NCI-H82 (cell line): ENCODE measurements around the gene GADD45B.
"Not testable (repeated sequence)": the region's sequence is repeated elsewhere in the genome, so short reads cannot be mapped to it uniquely, and the experiment has no call there.

Experiments used
- DNase-seq: peaks from one replicate; lab custom pipeline; 2025; lab: John Stamatoyannopoulos, UW

The GADD45B gene

DNA sequence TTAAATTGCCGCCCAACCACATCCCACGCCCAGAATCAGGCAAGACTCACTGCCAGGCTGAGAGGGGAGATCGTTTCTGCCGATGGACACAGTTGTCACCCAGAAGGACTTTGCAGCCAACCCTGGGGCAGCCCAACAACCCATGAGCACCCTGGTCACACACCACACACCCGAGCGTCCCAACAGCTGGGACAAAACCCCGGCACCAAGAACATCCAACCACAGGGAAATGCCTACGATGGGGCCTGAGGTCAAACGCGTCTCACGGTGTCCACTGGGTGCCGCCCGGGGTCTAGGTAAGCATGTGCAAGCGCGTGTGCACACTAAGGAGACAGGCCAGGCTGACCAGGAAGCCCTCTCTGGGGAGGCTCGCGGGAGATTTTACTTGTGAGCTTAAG, 32.1 kb upstream of the GADD45B start:
- no peak for DNase-seq

DNA sequence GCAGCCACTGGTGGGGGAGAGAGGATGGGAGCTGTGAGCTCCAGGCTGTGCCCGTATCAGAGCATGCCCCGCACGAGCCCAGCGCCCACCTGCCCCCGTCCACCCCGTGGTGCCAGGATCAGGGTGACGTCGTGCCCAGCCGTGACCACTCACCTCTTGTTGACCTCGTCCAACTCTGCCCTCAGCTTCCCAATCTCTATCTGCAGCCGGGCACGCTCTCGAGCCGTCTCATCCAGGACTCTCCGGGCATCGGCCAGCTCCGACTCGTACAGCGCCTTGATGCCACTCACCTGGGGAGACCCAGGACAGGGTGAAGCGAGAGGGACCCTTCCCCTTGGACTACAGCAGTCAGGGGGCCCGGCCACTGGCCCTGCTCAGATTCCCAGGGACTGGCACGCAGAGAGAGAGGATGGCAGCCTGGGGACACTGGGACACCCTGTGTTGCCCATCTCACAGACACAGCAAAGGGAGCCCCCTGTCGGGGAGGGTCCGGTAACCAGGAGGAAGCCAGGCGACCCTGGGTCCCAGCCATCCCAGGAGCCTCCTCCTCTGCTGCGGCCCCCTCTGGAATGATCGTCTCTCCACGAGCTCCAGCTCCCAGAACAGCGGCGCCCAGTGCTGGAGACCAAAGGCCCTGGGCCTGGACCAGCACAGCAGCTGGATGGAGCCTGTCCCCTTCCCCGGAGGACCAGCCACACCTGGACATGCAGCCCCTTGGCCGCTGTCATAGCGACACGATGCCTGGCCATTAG, 31.5 kb upstream of the GADD45B start:
- no peak for DNase-seq

DNA sequence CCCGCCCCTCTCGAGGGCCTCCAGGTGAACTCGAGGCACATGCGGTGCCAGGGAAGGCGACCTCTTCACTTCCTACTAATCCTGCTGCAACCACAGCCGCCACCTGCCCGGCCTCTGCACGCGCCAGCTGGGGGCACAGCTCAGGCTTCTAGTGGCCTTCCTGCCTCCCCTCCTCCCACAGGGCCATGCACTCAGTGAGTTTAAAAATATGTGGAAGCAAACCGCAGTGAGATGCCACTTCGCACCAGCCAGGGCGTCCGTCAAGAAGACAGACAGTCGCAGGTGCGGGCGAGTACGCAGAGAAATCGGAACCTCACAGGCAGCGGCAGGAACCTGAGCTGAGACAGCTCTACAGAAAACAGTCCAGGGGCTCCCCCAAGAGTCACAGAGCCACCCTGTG, 29.5 kb upstream of the GADD45B start:
- peak; percentile 64 for DNase-seq

DNA sequence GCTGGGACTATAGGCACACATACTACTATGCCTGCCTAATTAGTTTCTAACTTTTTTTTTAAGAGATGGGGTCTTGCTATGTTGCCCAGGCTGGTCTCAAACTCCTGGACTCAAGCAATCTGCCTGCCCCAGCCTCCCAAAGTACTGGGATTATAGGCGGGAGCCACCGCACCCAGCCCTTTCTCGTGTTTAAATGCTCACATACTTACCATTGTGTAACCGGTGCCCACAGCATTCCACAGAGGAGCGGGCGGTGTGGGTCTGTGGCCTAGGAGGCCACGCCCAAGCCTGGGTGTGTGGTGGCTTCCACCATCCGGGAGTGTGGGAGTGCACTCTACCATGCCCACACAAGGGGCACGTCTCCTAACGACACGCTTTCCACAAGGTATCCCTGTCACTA, 26.9 kb upstream of the GADD45B start:
- DNase-seq, result no peak

DNA sequence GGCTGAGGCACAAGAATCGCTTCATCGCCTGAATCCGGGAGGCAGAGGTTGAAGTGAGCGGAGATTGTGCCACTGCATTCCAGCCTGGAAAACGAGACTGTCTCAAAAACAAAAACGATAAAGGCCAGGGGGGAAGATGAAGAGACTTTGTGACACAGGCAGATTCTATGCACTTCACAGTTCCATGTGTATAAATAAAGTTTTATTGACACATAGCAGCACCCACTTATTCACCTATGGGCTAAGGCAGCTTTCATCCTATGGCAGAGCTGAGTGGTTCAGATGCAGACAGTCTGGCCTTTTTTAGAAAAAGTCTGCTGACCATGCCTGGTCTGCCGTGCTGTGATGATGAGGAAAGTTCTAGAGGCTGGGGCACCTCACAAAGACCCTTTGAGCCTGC, 24.8 kb upstream of the GADD45B start:
- DNase-seq, result no peak

DNA sequence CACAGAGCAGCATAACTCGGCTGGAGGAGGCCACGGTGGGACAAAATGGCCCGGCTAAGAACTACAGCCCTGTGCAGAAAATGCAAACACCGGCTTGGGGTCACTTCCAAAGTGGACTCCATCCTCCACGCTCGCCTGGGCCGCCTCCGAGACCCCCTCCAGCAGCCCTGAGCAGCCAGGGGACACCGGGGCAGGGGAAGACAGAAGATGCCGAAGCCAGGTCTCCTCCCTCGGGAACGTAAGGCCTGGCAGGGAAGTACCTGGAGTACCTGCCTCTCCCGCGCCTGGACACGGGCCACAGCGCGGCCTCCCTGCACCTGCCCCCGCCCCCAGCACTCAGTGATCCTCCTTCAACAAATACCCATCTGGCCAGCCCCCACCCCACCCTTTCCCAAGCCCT, 24.2 kb upstream of the GADD45B start:
- no peak for DNase-seq

DNA sequence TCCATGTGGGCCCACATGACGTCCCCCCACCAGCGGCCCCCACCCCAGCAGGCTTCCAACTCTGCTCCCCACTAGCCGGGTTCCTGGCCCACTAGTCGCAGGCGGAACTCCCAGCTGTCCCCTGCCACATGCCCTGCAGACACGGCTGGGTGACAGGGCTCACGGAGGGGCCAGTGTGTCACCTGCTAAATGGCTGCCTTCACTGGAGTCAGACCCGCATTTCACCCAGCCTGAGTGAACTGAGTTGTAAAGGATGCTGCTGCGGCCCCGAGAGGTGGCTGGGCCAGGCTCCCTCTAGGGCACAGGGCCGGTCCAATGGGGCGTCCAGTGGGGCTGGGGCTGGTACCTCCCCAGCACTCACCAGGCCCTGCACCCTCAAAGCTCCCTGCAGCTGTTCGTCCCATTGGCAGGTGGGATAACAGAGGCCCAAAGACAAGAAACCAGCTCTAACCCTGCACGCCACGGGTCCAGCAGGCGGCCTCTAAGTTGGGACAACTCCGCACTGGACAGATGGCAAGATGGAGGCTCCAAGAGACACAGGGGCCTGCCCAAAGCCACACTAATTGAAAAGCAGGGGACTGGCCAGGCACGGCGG, 22.4 kb upstream of the GADD45B start:
- no peak for DNase-seq

DNA sequence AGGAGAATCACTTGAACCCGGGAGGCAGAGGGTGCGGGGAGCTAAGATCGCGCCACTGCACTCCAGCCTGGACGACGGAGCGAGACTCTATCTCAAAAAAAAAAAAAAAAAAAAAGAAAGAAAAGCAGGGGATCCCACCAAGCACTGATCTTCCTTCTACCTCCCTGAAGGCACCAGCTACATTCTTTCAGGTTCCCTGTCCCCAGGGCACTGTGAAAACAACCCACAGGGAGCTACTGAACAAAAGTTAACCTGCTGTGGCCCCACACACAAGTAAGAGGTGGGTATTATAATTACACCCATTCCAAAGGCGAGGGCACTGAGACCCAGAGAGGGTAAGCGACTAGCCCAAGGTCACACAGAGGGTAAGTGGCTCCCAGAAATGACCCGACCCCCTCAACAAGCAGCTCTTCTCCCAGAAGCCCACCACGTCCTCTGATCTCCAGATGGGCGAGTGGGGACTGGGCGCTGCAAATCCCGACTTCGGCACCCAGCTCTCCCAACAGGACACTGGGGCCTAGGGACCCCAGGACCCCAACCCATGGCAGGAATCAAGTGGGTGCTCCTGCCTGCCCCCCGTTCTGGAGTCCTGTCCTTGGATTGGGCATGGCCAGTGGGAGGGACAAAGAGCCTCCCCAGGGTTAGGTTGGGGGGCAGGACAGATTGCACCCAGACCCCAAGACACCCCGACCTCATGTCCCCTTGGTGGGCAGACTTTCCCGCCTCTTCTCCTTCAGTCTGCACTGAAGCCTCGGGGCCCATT, 21.5 kb upstream of the GADD45B start:
- no peak for DNase-seq

DNA sequence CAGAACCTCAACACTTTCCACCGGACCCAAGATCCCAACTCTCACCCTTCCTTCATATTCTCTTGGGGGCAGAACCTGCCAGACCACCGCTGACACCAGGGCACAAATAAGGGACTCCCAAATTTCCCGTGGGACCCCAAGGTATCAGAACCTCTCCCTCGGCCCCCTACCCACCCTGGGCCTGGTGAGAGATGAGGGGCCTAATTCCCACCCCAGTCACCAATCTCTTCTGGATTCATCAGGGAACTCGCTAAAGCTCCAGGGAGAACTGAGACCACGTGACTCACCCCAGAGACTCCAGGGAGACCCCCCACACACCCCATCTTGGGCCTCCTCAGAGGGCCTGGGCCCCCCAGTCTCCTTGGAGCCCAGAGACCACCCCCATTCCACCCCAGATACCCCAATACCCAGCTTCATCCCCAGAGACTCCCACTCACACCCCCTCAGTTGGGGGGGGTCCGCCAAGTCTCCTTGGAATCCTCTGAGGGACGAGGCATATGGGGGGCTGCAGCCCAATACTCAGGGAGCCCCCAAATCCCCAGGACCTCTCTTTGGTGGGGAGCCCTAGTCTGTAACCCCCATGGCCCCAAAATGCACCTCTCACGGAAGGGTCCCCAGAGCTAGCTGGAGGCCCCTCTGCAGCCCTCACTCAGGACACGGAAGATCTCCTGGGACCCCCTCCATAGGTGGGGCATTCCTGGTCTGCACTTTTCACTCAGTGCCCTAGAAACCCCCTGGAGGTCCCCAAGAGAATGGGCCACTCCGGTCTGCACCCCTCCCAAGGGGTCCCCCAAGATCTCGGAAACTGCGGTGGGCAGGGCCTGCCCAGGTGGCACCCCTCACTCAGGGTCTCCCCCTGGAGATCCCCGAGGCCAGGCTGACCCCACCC, 20.7 kb upstream of the GADD45B start:
- DNase-seq, result no peak

DNA sequence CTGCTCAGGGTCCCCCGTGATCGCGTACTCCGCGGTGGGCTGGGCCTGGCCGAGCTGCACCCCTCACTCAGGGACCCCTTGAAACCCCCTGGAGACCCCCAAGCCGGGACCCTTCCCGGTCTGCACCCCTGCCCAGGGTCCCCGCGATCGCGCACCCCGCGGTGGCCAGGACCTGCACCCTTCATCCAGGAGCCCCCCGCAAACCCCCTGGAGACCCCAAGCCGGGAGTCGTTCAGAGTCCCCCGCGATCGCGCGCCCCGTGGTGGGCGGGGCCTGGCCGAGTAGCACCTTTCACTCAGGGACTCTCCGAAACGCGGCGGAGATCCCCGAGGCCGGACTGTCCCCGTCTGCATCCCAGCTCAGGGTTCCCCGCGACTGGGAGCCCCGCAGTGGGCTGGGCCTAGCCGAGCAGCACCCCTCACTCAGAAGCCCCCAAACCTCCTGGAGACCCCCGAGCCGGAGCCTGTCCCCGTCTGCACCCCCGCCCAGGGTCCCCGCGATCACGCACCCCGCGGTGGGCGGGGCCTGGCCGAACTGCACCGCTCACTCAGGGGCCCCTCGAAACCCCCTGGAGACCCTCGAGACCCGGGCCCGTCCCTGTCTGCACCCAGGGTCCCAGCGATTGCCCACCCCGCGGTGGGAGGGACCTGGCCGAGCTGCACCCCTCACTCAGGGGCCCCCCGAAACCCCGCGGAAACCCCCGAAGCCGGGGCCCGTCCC, 19.9 kb upstream of the GADD45B start:
- peak; percentile 19 for DNase-seq

DNA sequence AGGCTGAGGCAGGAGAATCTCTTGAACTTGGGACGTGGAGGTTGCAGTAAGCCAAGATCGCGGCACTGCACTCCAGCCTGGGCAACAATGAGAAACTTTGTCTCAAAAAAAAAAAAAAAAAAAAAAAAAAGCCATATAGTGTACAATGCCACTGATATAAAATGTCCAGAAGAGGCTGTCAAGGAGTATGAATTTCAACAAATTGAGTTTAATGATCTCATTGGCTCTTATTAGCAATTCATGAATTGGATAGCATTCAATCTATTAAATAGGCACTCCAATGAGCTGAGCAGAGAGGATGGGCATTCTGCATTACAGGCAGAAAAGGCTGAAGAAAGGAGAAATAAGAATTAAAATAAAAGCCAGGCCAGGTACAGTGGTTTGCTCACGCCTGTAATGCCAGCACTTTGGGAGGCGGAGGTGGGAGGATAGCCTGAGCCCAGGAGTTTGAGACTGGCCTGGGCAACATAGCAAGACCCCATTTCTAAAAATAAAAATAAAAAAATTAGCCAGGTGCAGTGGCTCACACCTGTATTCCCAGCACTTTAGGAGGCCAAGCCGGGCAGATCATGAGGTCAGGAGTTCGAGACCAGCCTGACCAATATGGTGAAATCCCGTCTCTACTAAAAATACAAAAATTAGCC, 18.4 kb upstream of the GADD45B start:
- DNase-seq, result no peak

DNA sequence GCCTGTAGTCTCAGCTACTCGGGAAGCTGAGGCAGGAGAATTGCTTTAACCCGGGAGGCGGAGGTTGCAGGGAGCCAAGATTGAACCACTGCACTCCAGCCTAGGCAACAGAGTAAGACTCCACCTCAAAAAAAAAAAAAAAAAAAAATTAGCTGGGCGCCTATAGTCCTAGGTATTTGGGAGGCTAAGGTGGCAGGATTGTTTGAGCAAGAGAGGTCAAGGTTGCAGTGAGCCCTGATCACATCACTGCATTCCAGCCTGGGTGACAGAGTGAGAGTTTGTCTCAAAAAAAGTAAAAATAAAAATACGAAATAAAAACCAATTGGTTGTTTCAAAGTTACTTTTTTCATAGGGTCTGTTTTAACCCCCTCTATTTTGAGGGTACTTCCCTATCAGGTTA, 17.9 kb upstream of the GADD45B start:
- no peak for DNase-seq

DNA sequence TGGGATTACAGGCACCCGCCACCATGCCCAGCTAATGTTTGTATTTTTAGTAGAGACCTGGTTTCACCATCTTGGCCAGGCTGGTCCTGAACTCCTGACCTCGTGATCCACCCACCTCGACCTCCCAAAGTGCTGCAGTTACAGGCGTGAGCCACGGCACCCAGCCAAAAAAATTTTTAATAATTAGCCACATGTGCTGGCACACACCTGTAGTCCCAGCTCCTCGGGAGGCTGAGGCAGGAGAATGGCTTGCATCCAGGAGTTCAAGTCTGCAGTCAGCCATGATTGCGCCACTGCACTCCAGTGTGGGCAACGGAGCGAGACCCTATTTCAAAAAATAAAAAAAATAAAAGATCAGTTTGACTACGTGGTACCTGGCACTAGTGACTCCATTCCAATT, 17.2 kb upstream of the GADD45B start:
- not testable (repeated sequence) for DNase-seq

DNA sequence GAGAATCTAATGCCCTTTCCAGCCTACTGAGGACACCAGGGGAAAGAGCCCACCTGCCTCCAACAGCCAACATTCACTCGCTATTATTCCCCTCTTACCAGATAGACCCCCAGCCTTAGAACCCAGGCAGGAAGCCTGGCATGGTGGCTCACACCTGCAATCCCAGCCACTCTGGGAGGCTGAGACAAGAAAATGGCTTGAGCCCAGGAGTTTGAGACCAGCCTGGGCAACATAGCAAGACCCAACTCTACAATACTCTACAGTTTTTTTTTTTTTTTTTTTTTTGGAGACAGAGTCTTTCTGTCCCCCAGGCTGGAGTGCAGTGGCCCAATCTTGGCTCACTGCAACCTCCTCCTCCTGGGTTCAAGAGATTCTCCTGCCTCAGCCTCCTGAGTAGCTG, 15.7 kb upstream of the GADD45B start:
- no peak for DNase-seq

DNA sequence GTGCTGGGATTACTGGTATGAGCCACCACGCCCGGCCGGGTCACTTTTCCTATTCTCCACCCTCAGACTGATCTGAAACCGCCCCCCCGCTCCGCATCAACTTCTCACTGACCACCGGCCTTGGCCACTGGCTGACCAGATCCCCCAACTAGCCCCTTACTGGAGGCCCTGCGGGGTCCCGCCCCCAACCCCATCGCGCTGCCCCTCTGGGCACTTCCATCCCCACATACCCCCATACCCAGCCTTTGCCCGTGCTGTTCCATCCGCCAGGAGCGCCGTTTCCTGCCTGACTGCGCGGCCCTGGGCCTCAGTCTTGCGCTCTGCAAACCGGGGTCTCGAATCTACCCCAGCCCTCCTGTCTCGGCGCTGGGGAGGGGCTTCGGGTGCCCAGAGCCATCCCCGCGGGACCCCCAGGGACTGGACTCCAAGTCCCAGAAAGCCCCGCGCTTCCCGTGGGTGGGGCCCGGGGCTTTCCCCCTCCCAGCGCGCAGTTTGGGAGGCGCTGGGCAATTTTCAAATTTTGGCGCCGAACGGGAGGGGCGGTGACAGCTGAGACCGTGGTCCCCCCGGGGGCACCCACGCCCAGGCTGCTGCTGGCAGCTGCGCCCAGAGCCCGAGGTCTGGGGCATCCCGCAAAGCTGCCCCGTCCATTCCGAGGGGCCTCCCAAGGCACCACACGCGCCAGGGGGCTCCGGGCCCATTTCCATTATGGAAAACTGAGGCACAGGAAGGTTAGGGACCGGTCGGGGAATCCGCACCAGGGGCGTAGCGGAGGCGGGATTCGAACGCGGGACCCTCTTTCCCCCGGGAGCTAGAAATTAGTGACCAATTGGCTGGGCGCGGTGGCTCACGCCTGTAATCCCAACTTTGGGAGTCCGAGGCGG, 13.9 kb upstream of the GADD45B start:
- DNase-seq, result peak; percentile 37

DNA sequence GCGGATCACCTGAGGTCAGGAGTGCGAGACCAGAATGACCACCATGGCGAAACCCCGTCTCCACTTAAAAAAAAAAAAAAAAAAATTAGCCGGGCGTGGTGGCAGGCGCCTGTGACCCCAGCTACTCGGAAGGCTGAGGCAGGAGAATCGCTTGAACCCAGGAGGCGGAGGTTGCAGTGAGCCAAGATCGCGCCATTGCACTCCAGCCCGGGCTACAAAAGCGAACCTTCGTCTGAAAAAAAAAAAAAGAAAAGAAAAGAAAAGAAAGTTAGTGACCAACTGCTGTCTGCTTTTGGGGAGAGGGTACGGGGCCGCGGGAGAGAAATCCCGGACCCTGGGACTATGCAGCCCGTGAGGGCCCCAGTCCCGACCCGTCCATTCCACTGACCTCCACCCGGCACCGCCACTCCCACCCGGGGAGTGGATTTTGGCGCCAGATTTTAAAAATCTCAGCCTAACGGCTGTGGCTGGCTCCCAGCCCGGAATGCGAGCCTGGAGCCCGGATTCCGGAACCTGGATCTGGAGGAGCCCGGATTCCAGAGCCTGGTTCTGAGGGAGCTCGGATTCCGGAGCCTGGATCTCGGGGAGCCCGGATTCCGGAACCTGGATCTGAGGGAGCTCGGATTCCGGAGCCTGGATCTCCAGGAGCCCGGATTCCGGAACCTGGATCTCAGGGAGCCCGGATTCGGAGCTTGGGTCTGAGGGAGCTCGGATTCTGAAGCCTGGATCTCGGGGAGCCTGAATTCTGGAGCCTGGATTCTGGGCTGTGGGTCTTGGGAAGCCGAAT, 13.1 kb upstream of the GADD45B start:
- peak; percentile 90 for DNase-seq

DNA sequence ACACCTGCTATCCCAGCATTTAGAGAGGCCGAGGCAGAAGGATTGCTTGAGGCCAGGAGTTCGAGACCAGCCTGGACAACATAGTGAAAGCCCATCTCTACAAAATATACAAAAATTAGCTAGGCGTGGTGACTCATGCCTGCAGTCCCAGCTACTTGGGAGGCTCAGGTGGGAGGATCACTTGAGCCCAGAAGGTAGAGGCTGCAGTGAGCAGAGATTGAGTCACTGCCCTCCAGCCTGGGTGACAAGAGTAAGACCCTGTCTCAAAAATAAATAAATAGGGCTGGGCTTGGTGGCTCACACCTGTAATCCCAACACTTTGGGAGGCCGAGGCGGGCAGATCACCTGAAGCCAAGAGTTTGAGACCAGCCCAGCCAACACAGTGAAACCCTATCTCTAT, 12.2 kb upstream of the GADD45B start:
- DNase-seq, result not testable (repeated sequence)

DNA sequence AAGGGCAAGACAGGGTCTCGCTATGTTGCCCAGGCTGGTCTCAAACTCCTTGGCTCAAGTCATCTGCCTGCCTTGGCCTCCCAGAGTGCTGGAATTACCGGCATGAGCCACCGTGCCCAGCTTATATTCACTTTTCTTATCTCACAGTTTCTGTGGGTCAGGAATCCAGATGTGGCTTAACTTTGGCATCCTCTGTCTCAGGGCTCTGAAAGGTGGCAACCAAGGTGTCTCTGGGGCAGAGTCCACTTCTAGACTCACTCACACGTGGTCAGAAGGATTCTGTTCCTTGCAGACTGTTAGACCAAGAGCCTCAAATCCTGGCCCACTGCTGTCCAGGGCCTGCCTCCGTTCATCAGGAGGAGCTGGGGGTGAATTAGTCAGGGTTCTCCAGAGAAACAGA, 11.5 kb upstream of the GADD45B start:
- no peak for DNase-seq

DNA sequence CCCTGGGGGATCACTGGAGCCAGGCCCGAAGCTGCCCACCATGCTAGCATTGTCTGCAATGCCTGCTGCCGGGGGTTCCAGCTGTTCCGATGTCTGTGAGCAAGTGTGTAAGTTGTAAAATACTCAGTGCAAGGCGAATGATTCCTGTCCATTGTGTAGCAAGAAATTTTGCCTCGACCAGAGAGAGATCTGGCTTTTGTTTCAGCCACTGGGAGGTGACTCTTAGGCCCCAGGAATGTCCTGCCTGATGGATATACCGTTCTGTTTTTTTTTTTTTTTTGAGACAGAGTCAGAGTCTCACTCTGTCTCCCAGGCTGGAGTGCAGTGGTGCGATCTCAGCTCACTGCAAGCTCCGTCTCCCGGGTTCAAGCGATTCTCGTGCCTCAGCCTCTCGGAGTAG, 7.3 kb upstream of the GADD45B start:
- DNase-seq, result no peak
